Lower leg skin (tissue), 4 donors: ENCODE results near the gene ZNF568. TPM values are rescaled to one million over a fixed set of nuclear protein-coding genes. Genes with fewer than 3 reads are reported as not detected.

Experiments used
- DNase-seq, 2 donors: peaks; one replicate each; pipeline ENCODE4 v3.0.0-alpha.2; 2019; ENCODE audit warnings: low spot score in 2 of 2
- H3K4me3 ChIP-seq: fragments of 200-600 bp; sonication (generic); 2 replicates; pipeline ENCODE4 v1.5.1; 2017; ENCODE audit warnings: mild to moderate bottlenecking, low read depth; ENCODE audit not compliant: poor library complexity, severe bottlenecking
- CTCF ChIP-seq, 3 donors: fragments of 450-650 bp; IDR thresholded peaks; one replicate each; pipeline ENCODE4 v1.5.1; 2016; ENCODE audit warnings: antibody characterized with exemption in 3 of 3, mild to moderate bottlenecking in 3 of 3, moderate library complexity in 2 of 3
- POLR2A ChIP-seq, 2 donors: fragments of 450-650 bp; IDR thresholded peaks; one replicate each; pipeline ENCODE4 v1.6.1; 2016 to 2017; ENCODE audit warnings: antibody characterized with exemption in 2 of 2, mild to moderate bottlenecking in 1 of 2, moderate library complexity in 1 of 2
- WGBS, 2 donors: methylation state at CpG; one replicate each; pipeline ENCODE4 v1.1.5; 2018; 5-methylcytosine and 5-hydroxymethylcytosine counted together
- intact Hi-C: fragments of 100-400 bp; cut with DNase I; formaldehyde crosslinking; loops from one replicate; pipeline ENCODE4 v1.15.0; 2023; ENCODE audit warnings: low total_unique reads
- total RNA-seq, 4 donors: library from RNA; depleted of rRNA; stranded (reverse); fragments of >200 nt; gene quantifications; one replicate each; pipeline ENCODE4 v1.1.0, GENCODE V29; 2016

Gene ZNF568
- total RNA-seq, 4 donors from 2014 or later, result 7.4 to 12.1 (median 9.4) TPM

- TF ChIP-seq POLR2A (IDR thresholded peaks at IDR 0.05), result no peak
- no peak overlapping the region for H3K4me3 ChIP-seq
- DNase-seq, result no peak
- WGBS, 2 donors, result 29% methylated on average over 2 of the region's 2 CpGs
- intact Hi-C loops, result no loop called here
Observed at GRCh38 chr19:36963280-36963679, 47.1 kb downstream of the ZNF568 start.

- WGBS, 2 donors, result 16 to 30% methylated on average over 12 to 14 of the region's 25 CpGs
- intact Hi-C loops, result no loop called here
- no peak for DNase-seq
- H3K4me3 ChIP-seq, result peak overlapping the region; percentile 32
- TF ChIP-seq CTCF (IDR thresholded peaks at IDR 0.05) (no peak), POLR2A (IDR thresholded peaks at IDR 0.05) (no peak)
Observed at GRCh38 chr19:36972571-36972970, 56.4 kb downstream of the ZNF568 start.

- peak overlapping the region; percentile 32 for H3K4me3 ChIP-seq
- TF ChIP-seq POLR2A (IDR thresholded peaks at IDR 0.05), result no peak
- TF ChIP-seq CTCF (IDR thresholded peaks at IDR 0.05), result peak in 1 of 3 donors; percentile 76
- intact Hi-C loops, result no loop called here
- 2% methylated on average over 44 of the region's 56 CpGs for WGBS, 2 donors
- peak; percentile 54 to 94 for DNase-seq
Observed at GRCh38 chr19:36973021-36973843, 57.1 kb downstream of the ZNF568 start.

- 47 to 48% methylated on average over 5 to 6 of the region's 6 CpGs for WGBS, 2 donors
- TF ChIP-seq POLR2A (IDR thresholded peaks at IDR 0.05) (no peak), CTCF (IDR thresholded peaks at IDR 0.05) (no peak)
- DNase-seq, result no peak
- no peak overlapping the region for H3K4me3 ChIP-seq
- intact Hi-C loops, result no loop called here
Observed at GRCh38 chr19:36973844-36974195, 57.7 kb downstream of the ZNF568 start.

- H3K4me3 ChIP-seq, result no peak overlapping the region
- intact Hi-C loops, result no loop called here
- no peak for TF ChIP-seq POLR2A (IDR thresholded peaks at IDR 0.05)
- TF ChIP-seq CTCF (IDR thresholded peaks at IDR 0.05), result no peak
- no peak for DNase-seq
- 48 to 69% methylated on average over 2 of the region's 2 CpGs for WGBS, 2 donors
Observed at GRCh38 chr19:36986131-36986530, 70.0 kb downstream of the ZNF568 start.

- 71 to 72% methylated on average over 7 of the region's 7 CpGs for WGBS, 2 donors
- no peak overlapping the region for H3K4me3 ChIP-seq
- DNase-seq, result no peak
- no peak for TF ChIP-seq POLR2A (IDR thresholded peaks at IDR 0.05)
- no peak for TF ChIP-seq CTCF (IDR thresholded peaks at IDR 0.05)
- intact Hi-C loops, result no loop called here
Observed at GRCh38 chr19:36986601-36987000, 70.5 kb downstream of the ZNF568 start.
